Activated naive CD4-positive, alpha-beta T cell treated with anti-CD3 and anti-CD28 coated beads, Interleukin-2, amount 50 U/mL, for 72 hours (primary cell): ENCODE data around the gene TBC1D22A. TPM values are rescaled to one million over a fixed set of nuclear protein-coding genes. Genes with fewer than 3 reads are reported as not detected.
A peak's percentile ranks its signal among the peaks of the same experiment; 100 is the strongest.

Source experiments
- ATAC-seq, 2 donors: fragments of 150-1000 bp; cut with Tn5 transposase; 2 replicates each; pipeline ENCODE4 v1.10.0; 2021; ENCODE audit warnings: mild to moderate bottlenecking in 2 of 2, moderate library complexity in 2 of 2
- DNase-seq, 2 donors: peaks; one replicate each; pipeline ENCODE4 v3.0.0; 2021 to 2022; ENCODE audit warnings: low spot score in 2 of 2
- H3K27ac Mint-ChIP-seq, 2 donors: one replicate each; pipeline ENCODE4 v1.8.0; 2022; ENCODE audit warnings: mild to moderate bottlenecking in 2 of 2, mixed read lengths in 2 of 2
- H3K36me3 Mint-ChIP-seq, 2 donors: one replicate each; pipeline ENCODE4 v1.8.0; 2022; ENCODE audit warnings: mixed read lengths in 2 of 2
- H3K9me3 Mint-ChIP-seq, 2 donors: one replicate each; pipeline ENCODE4 v1.8.0; 2022; ENCODE audit warnings: mixed read lengths in 2 of 2
- total RNA-seq, 2 donors: library from RNA; stranded (reverse); gene quantifications; one replicate each; pipeline ENCODE4 v1.2.3, GENCODE V29; 2022

The TBC1D22A gene
- total RNA-seq, 2 donors from 2014 or later: 17.8 to 50.8 TPM

- DNase-seq: no peak
- peak overlapping the region in 1 of 2 donors; percentile 44 for H3K27ac Mint-ChIP-seq
- no peaks in the 10 kb centered on the region for H3K9me3 Mint-ChIP-seq
- H3K36me3 Mint-ChIP-seq: no peaks in the 10 kb centered on the region
- no peak for ATAC-seq
These were observed 81.4 kb downstream of the TBC1D22A start for GRCh38 chr22:46843821-46844255.

- DNase-seq (no peak), ATAC-seq (peak in 1 of 2 donors; percentile 23)
- peak overlapping the region in 1 of 2 donors; percentile 31 for H3K27ac Mint-ChIP-seq
- peaks cover under 1 to 2% of the 10 kb centered on the region in 2 donors for H3K36me3 Mint-ChIP-seq
- no peaks in the 10 kb centered on the region for H3K9me3 Mint-ChIP-seq
These were observed 82.3 kb downstream of the TBC1D22A start for GRCh38 chr22:46844606-46845210.

- DNase-seq: no peak
- Mint-ChIP-seq H3K9me3 (no peaks in the 10 kb centered on the region), H3K36me3 (peaks cover 8 to 9% of the 10 kb centered on the region in 2 donors), H3K27ac (peak overlapping the region in 1 of 2 donors; percentile 26)
- ATAC-seq: no peak
These were observed 83.1 kb downstream of the TBC1D22A start for GRCh38 chr22:46845296-46846149.

- H3K9me3 Mint-ChIP-seq: no peaks in the 10 kb centered on the region
- H3K27ac Mint-ChIP-seq: peak overlapping the region in 1 of 2 donors; percentile 26
- DNase-seq: no peak
- peak in 1 of 2 donors; percentile 61 for ATAC-seq
- peaks cover 8 to 14% of the 10 kb centered on the region in 2 donors for H3K36me3 Mint-ChIP-seq
These were observed 83.8 kb downstream of the TBC1D22A start for GRCh38 chr22:46846150-46846831.

GRCh38 chr22:46846832-46847355 lies 84.4 kb downstream of the TBC1D22A start:
- H3K36me3 Mint-ChIP-seq: peaks cover 8 to 14% of the 10 kb centered on the region in 2 donors
- no peak overlapping the region for H3K27ac Mint-ChIP-seq
- no peaks in the 10 kb centered on the region for H3K9me3 Mint-ChIP-seq
- ATAC-seq (no peak), DNase-seq (no peak)

GRCh38 chr22:46848197-46848596 lies 85.7 kb downstream of the TBC1D22A start:
- Mint-ChIP-seq H3K27ac (no peak overlapping the region), H3K9me3 (no peaks in the 10 kb centered on the region), H3K36me3 (peaks cover 8 to 14% of the 10 kb centered on the region in 2 donors)
- ATAC-seq (no peak), DNase-seq (no peak)

GRCh38 chr22:46849101-46849500 lies 86.7 kb downstream of the TBC1D22A start:
- H3K36me3 Mint-ChIP-seq: peaks cover 8 to 14% of the 10 kb centered on the region in 2 donors
- no peak overlapping the region for H3K27ac Mint-ChIP-seq
- DNase-seq (no peak), ATAC-seq (no peak)
- no peaks in the 10 kb centered on the region for H3K9me3 Mint-ChIP-seq

- Mint-ChIP-seq H3K27ac (peak overlapping the region in 1 of 2 donors; percentile 18), H3K9me3 (no peaks in the 10 kb centered on the region), H3K36me3 (peaks cover 8 to 14% of the 10 kb centered on the region in 2 donors)
- no peak for ATAC-seq
- no peak for DNase-seq
These were observed 87.5 kb downstream of the TBC1D22A start for GRCh38 chr22:46849951-46850350.

GRCh38 chr22:46851311-46851710 lies 88.9 kb downstream of the TBC1D22A start:
- no peaks in the 10 kb centered on the region for H3K9me3 Mint-ChIP-seq
- ATAC-seq (no peak), DNase-seq (no peak)
- peaks cover 8 to 14% of the 10 kb centered on the region in 2 donors for H3K36me3 Mint-ChIP-seq
- peak overlapping the region in 1 of 2 donors; percentile 32 for H3K27ac Mint-ChIP-seq

- Mint-ChIP-seq H3K27ac (peak overlapping the region in 1 of 2 donors; percentile 32), H3K36me3 (peaks cover 8 to 14% of the 10 kb centered on the region in 2 donors)
- no peak for DNase-seq
These were observed 89.5 kb downstream of the TBC1D22A start for GRCh38 chr22:46851941-46852340.

GRCh38 chr22:46852771-46853170 lies 90.3 kb downstream of the TBC1D22A start:
- DNase-seq (no peak), ATAC-seq (no peak)
- peaks cover 8 to 14% of the 10 kb centered on the region in 2 donors for H3K36me3 Mint-ChIP-seq
- peak overlapping the region in 1 of 2 donors; percentile 45 for H3K27ac Mint-ChIP-seq
- no peaks in the 10 kb centered on the region for H3K9me3 Mint-ChIP-seq

More at GRCh38 chr22:46851941-46852340, 89.5 kb downstream of the TBC1D22A start:
- ATAC-seq: no peak
- no peaks in the 10 kb centered on the region for H3K9me3 Mint-ChIP-seq

- DNase-seq (no peak), ATAC-seq (no peak)
- Mint-ChIP-seq H3K36me3 (peaks cover 8 to 14% of the 10 kb centered on the region in 2 donors), H3K27ac (peak overlapping the region in 1 of 2 donors; percentile 40), H3K9me3 (no peaks in the 10 kb centered on the region)
These were observed 90.7 kb downstream of the TBC1D22A start for GRCh38 chr22:46853191-46853590.

GRCh38 chr22:46854125-46854870 lies 91.8 kb downstream of the TBC1D22A start:
- Mint-ChIP-seq H3K9me3 (no peaks in the 10 kb centered on the region), H3K36me3 (peaks cover 8 to 14% of the 10 kb centered on the region in 2 donors), H3K27ac (peak overlapping the region; percentile 41 to 66)
- no peak for ATAC-seq
- no peak for DNase-seq

GRCh38 chr22:46855681-46856080 lies 93.2 kb downstream of the TBC1D22A start:
- DNase-seq: no peak
- ATAC-seq: no peak
- Mint-ChIP-seq H3K36me3 (peaks cover 0 to 3% of the 10 kb centered on the region in 2 donors), H3K9me3 (no peaks in the 10 kb centered on the region), H3K27ac (peak overlapping the region in 1 of 2 donors; percentile 73)

GRCh38 chr22:46856661-46857060 lies 94.2 kb downstream of the TBC1D22A start:
- ATAC-seq (no peak), DNase-seq (no peak)
- no peaks in the 10 kb centered on the region for H3K9me3 Mint-ChIP-seq
- H3K36me3 Mint-ChIP-seq: no peaks in the 10 kb centered on the region
- no peak overlapping the region for H3K27ac Mint-ChIP-seq
